Osteoblast (primary cell): Measurements from ENCODE around the gene JUN. TPM values are rescaled to one million over a fixed set of nuclear protein-coding genes. Genes with fewer than 3 reads are reported as not detected.

Experiments
- DNase-seq: peaks from one replicate; pipeline ENCODE4 v3.0.0; 2011; ENCODE audit warnings: low spot score, mixed read lengths; ENCODE audit not compliant: insufficient read length; ENCODE audit errors: missing footprints
- H2AFZ ChIP-seq: 2 replicates; pipeline ENCODE4 v1.6.0; 2011; ENCODE audit warnings: mild to moderate bottlenecking, low read length
- H3K27ac ChIP-seq: 2 replicates; pipeline ENCODE4 v1.5.1; 2011; ENCODE audit warnings: mild to moderate bottlenecking, low read depth, low read length, moderate library complexity
- H3K27me3 ChIP-seq: 2 replicates; pipeline ENCODE4 v1.6.0; 2012; ENCODE audit warnings: mild to moderate bottlenecking, control low read depth, inconsistent platforms, low read length, moderate library complexity; ENCODE audit not compliant: insufficient read depth
- H3K36me3 ChIP-seq: 2 replicates; pipeline ENCODE4 v1.5.1; 2011; ENCODE audit warnings: mild to moderate bottlenecking, low read length, control low read depth, moderate library complexity; ENCODE audit not compliant: insufficient read depth
- H3K4me1 ChIP-seq: 2 replicates; pipeline ENCODE4 v1.5.1; 2011; ENCODE audit warnings: mild to moderate bottlenecking, low read length, control low read depth, moderate library complexity; ENCODE audit not compliant: insufficient read depth
- H3K4me2 ChIP-seq: 2 replicates; pipeline ENCODE4 v1.6.0; 2011; ENCODE audit warnings: mild to moderate bottlenecking, low read length; ENCODE audit not compliant: insufficient read depth
- H3K4me3 ChIP-seq: fragments of 200-600 bp; sonication (generic); 3 replicates; pipeline ENCODE4 v1.5.1; 2012; ENCODE audit warnings: mild to moderate bottlenecking, low read length, inconsistent platforms; ENCODE audit not compliant: insufficient read depth
- H3K79me2 ChIP-seq: 2 replicates; pipeline ENCODE4 v1.6.0; 2012; ENCODE audit warnings: mild to moderate bottlenecking, low read length, control low read depth, inconsistent platforms; ENCODE audit not compliant: insufficient read depth
- H3K9me3 ChIP-seq: 2 replicates; pipeline ENCODE4 v1.5.1; 2011; ENCODE audit warnings: low read depth, low read length, control low read depth
- H4K20me1 ChIP-seq: 2 replicates; pipeline ENCODE4 v1.6.0; 2012; ENCODE audit warnings: mild to moderate bottlenecking, low read length, control low read depth; ENCODE audit not compliant: insufficient read depth
- CTCF ChIP-seq: IDR thresholded peaks from 2 replicates; pipeline ENCODE4 v1.5.1; 2011; ENCODE audit warnings: mild to moderate bottlenecking, low read depth, low read length, moderate library complexity; ENCODE audit errors: extremely low read depth
- total RNA-seq: library from RNA; depleted of rRNA; stranded (reverse); fragments of >200 nt; gene quantifications from 2 replicates; pipeline ENCODE4 v1.2.3, GENCODE V29; 2012

The JUN gene
- total RNA-seq, 1 donor: 48.9 TPM

- no peak for DNase-seq
- TF ChIP-seq CTCF: no peak
- Histone ChIP-seq H4K20me1 (peaks cover 5% of the 10 kb centered on the region), H3K4me1 (peaks cover 14% of the 10 kb centered on the region), H2AFZ (no peak overlapping the region), H3K9me3 (no peaks in the 10 kb centered on the region), H3K36me3 (no peaks in the 10 kb centered on the region), H3K27ac (no peak overlapping the region), H3K4me2 (no peak overlapping the region), H3K79me2 (peaks cover 5% of the 10 kb centered on the region), H3K27me3 (no peaks in the 10 kb centered on the region), H3K4me3 (no peak overlapping the region)
These were observed 4.4 kb upstream of the JUN start for GRCh38 chr1:58788259-58788658.

DNA sequence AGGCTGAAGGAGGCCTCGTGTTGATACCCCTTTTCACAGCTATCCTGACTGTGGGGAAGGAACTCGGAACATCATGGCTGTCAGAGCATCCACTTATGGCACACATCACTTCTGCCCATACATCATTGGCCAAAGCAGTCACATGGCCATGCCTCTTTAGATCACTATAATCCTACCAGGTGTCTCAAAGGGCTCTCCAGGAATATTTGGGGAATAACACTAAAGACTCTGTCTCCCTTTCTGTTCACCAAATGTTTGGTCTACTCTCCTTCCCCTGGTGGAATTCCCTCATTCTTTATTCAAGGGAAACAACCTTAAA is 3.0 kb upstream of the JUN start:
- Histone ChIP-seq H3K79me2 (peaks cover 18% of the 10 kb centered on the region), H2AFZ (no peak overlapping the region), H3K9me3 (no peaks in the 10 kb centered on the region), H3K4me1 (peaks cover 14% of the 10 kb centered on the region), H3K36me3 (peaks cover 7% of the 10 kb centered on the region), H3K4me3 (no peak overlapping the region), H3K4me2 (no peak overlapping the region), H3K27ac (no peak overlapping the region), H4K20me1 (peaks cover 19% of the 10 kb centered on the region), H3K27me3 (no peaks in the 10 kb centered on the region)
- no peak for DNase-seq
- TF ChIP-seq CTCF: no peak

DNA sequence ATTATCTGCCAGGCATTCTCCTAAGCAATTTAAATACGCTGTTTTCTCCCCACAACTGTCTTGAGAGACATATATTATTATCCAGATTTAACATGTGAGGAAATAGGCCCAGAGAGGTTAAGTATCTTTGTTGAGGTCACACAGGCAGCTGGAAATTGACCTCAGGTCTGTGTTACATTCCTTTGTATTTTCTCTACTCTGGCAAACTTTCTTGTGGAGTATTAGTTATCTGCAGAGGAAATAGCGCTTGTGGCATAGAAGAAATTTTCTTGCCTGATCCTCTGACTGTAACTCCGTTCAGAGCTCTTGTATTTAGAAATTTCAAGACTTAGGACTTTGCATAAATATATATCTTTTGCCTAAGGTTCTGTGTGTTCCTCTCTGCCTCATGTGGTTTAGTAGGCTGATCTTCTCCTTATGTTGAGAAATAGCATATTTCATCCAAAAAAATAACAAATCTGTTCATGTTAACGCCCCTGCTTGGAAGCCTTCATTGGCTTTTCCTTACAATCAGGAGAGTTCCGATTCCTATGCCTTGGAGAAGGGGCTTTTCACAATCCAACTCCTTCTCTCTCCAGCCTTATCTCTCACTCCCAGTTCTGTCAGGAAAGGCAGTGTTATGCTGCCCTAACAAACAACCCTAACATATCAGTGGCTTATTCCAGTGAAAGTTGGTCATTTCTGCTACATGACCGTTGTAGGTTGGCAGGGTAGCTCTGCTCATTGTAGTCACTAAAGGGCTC is 2.5 kb upstream of the JUN start:
- H3K27ac ChIP-seq: peak overlapping the region; percentile 98
- DNase-seq: no peak
- H3K9me3 ChIP-seq: no peaks in the 10 kb centered on the region
- peaks cover 24% of the 10 kb centered on the region for H3K79me2 ChIP-seq
- no peak overlapping the region for H2AFZ ChIP-seq
- H3K4me3 ChIP-seq: no peak overlapping the region
- H4K20me1 ChIP-seq: peaks cover 23% of the 10 kb centered on the region
- no peaks in the 10 kb centered on the region for H3K27me3 ChIP-seq
- peaks cover 14% of the 10 kb centered on the region for H3K4me1 ChIP-seq
- H3K4me2 ChIP-seq: no peak overlapping the region
- no peak for TF ChIP-seq CTCF
- H3K36me3 ChIP-seq: peaks cover 11% of the 10 kb centered on the region

DNA sequence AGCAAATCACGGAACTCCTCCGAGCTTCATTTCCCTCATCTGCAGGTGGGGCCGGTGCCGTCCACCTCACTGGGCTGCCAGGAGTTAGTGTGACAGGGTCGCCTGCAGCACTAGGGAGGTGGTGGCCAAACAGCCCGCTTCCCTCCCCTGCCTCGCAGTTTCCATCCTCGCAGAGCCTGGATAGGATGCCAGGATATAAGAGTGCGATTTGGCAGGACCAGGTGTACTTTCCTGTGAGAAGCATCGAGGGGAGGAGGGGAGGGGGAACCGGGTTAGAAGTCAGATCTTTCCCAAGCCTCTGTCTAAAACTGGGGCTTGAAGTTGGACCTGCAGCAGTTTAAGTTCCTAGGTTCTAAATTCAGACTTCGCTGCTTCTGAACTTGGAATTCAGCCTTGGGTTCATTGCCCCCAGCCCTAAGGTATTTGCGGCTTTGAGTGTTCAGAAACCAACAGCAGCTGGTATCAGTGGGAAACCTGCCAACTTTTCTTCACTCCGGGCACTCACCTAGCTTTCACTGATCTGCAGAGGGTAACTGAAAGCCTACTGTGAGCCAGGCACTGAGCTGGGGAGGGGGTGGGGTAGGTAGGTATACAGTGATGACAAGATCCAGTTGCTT is 1.7 kb upstream of the JUN start:
- H3K27ac ChIP-seq: peak overlapping the region; percentile 98
- H3K79me2 ChIP-seq: peaks cover 31% of the 10 kb centered on the region
- H3K4me3 ChIP-seq: peak overlapping the region; percentile 92
- no peak for TF ChIP-seq CTCF
- peak overlapping the region; percentile 94 for H3K4me2 ChIP-seq
- peaks cover 31% of the 10 kb centered on the region for H4K20me1 ChIP-seq
- peaks cover 21% of the 10 kb centered on the region for H3K4me1 ChIP-seq
- DNase-seq: no peak
- no peaks in the 10 kb centered on the region for H3K27me3 ChIP-seq
- peaks cover 19% of the 10 kb centered on the region for H3K36me3 ChIP-seq
- no peaks in the 10 kb centered on the region for H3K9me3 ChIP-seq
- H2AFZ ChIP-seq: peak overlapping the region; percentile 77
